ENCODE results near the gene FBXL16. TPM values are rescaled to one million over a fixed set of nuclear protein-coding genes. Genes with fewer than 3 reads are reported as not detected.

FBXL16 gene
- total and polyA plus RNA-seq, 9 of the 15 experiments (the other 6 are each of a cell fraction or from before 2014, with no cell fraction given), result 0.21 to 8.2 (median 1.7) TPM

- TF ChIP-seq PML (IDR thresholded peaks at IDR 0.05; ENCODE audit: low read length), result no peak
- TF ChIP-seq, protein P1, sequence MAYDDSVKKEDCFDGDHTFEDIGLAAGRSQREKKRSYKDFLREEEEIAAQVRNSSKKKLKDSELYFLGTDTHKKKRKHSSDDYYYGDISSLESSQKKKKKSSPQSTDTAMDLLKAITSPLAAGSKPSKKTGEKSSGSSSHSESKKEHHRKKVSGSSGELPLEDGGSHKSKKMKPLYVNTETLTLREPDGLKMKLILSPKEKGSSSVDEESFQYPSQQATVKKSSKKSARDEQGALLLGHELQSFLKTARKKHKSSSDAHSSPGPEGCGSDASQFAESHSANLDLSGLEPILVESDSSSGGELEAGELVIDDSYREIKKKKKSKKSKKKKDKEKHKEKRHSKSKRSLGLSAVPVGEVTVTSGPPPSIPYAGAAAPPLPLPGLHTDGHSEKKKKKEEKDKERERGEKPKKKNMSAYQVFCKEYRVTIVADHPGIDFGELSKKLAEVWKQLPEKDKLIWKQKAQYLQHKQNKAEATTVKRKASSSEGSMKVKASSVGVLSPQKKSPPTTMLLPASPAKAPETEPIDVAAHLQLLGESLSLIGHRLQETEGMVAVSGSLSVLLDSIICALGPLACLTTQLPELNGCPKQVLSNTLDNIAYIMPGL (CRISPR knock-in tag; IDR thresholded peaks at IDR 0.05), result no peak
- no peak for TF ChIP-seq CREB1 (IDR thresholded peaks at IDR 0.05)
- TF ChIP-seq CREB1 (CRISPR knock-in tag; IDR thresholded peaks at IDR 0.05), result 0 out of 2 replicates have a peak, but pooled peaks have one; percentile 27
- peak; percentile 48 for TF ChIP-seq FIP1L1 (IDR thresholded peaks at IDR 0.05; ENCODE audit: low read depth, low read length, poor library complexity, severe bottlenecking)
- no peak for TF ChIP-seq ETV1 (tag; conservative IDR thresholded peaks at IDR 0.05; ENCODE audit: low read depth)
- peak in 1 of 2 experiments; percentile 26; a peak in 1 of 4 replicates for TF ChIP-seq NONO (IDR thresholded peaks at IDR 0.05; ENCODE audit: low read depth in 2 of 2, low read length in 1 of 2)
- no peak for TF ChIP-seq ZNF134 (CRISPR knock-in tag; conservative IDR thresholded peaks at IDR 0.05)
- no peak for TF ChIP-seq GTF2A2 (tag; IDR thresholded peaks at IDR 0.05)
- TF ChIP-seq HMG20B (CRISPR knock-in tag; IDR thresholded peaks at IDR 0.05), result no peak
- 0 out of 2 replicates have a peak, but pooled peaks have one; percentile 38 for TF ChIP-seq SMAD4 (CRISPR knock-in tag; conservative IDR thresholded peaks at IDR 0.05)
- no peak for TF ChIP-seq STAG1 (CRISPR knock-in tag; IDR thresholded peaks at IDR 0.05; ENCODE audit: borderline replicate concordance)
- TF ChIP-seq FOXJ3 (CRISPR knock-in tag; IDR thresholded peaks at IDR 0.05), result no peak
- peak; percentile 24 for TF ChIP-seq HNRNPLL (IDR thresholded peaks at IDR 0.05; ENCODE audit: low read depth, low read length, poor library complexity, severe bottlenecking)
- peak; percentile 84 for TF ChIP-seq L3MBTL2 (IDR thresholded peaks at IDR 0.05)
- 0 out of 2 replicates have a peak, but pooled peaks have one; percentile 67 for TF ChIP-seq SAFB (IDR thresholded peaks at IDR 0.05; ENCODE audit: borderline replicate concordance, low read depth, low read length)
- TF ChIP-seq MCM2 (IDR thresholded peaks at IDR 0.05; ENCODE audit: low read depth), result no peak
- no peak for TF ChIP-seq NR1H2 (CRISPR knock-in tag; IDR thresholded peaks at IDR 0.05)
- peak; percentile 56 for TF ChIP-seq POLR2G (IDR thresholded peaks at IDR 0.05; ENCODE audit: low read depth, low read length)
- TF ChIP-seq PHTF2 (CRISPR knock-in tag; IDR thresholded peaks at IDR 0.05), result no peak
- TF ChIP-seq MTA3 (IDR thresholded peaks at IDR 0.05; ENCODE audit: borderline replicate concordance), result peak; percentile 42; the same call in 1 of the 2 replicates
- no peak for TF ChIP-seq PHB (CRISPR knock-in tag; IDR thresholded peaks at IDR 0.05)
- TF ChIP-seq ZNF431 (CRISPR knock-in tag; IDR thresholded peaks at IDR 0.05), result no peak
- TF ChIP-seq GATAD2B (IDR thresholded peaks at IDR 0.05; ENCODE audit: borderline replicate concordance), result peak; percentile 82
- TF ChIP-seq KDM5B (IDR thresholded peaks at IDR 0.05; ENCODE audit: insufficient replicate concordance, low read depth, low read length), result peak; percentile 52
- TF ChIP-seq E2F1 (CRISPR knock-in tag; IDR thresholded peaks at IDR 0.05), result 0 out of 2 replicates have a peak, but pooled peaks have one; percentile 31
- TF ChIP-seq PREB (CRISPR knock-in tag; IDR thresholded peaks at IDR 0.05), result no peak
These were observed 10.0 kb upstream of the FBXL16 start (continued) for GRCh38 chr16:715477-716199.

Data from K562 (cell line).